ENCODE data around the gene TCAP. TPM values are rescaled to one million over a fixed set of nuclear protein-coding genes. Genes with fewer than 3 reads are reported as not detected.

TCAP gene
- total and polyA plus RNA-seq, 12 donors = 0.78 to 13.6 (median 1.8) TPM; not detected in 1

- TF ChIP-seq POLR2A (IDR thresholded peaks at IDR 0.05) (no peak), CTCF (IDR thresholded peaks at IDR 0.05) (no peak)
- Histone ChIP-seq H3K9me3 (replicated peaks in 1 of 3) (no peaks in the 10 kb centered on the region), H3K36me3 (replicated peaks in 1 of 2) (peaks cover 0 to 52% of the 10 kb centered on the region in 2 donors), H3K27ac (peak overlapping the region in 1 of 5 donors; percentile 74), H3K4me3 (no peak overlapping the region), H3K27me3 (no peaks in the 10 kb centered on the region), H3K4me1 (replicated peaks in 1 of 2) (peaks cover 9 to 52% of the 10 kb centered on the region in 2 donors)
- intact Hi-C loops (cut with DNase I) = no loop called here
- peak in 1 of 7 donors; percentile 54 for DNase-seq
- 76 to 89% (median 87%) methylated on average over 10 to 22 of the region's 22 CpGs for WGBS, 4 donors
Measured at GRCh38 chr17:39662551-39663339, 2.4 kb upstream of the TCAP start.

GRCh38 chr17:39663340-39663687 lies 1.8 kb upstream of the TCAP start:
- Histone ChIP-seq H3K27ac (peak overlapping the region in 1 of 5 donors; percentile 74), H3K9me3 (replicated peaks in 1 of 3) (no peaks in the 10 kb centered on the region), H3K4me3 (no peak overlapping the region), H3K36me3 (replicated peaks in 1 of 2) (peaks cover 0 to 46% of the 10 kb centered on the region in 2 donors), H3K27me3 (no peaks in the 10 kb centered on the region), H3K4me1 (replicated peaks in 1 of 2) (peaks cover 15 to 54% of the 10 kb centered on the region in 2 donors)
- WGBS, 4 donors = 65 to 91% (median 72%) methylated on average over 3 to 4 of the region's 4 CpGs
- DNase-seq = no peak
- intact Hi-C loops (cut with DNase I) = no loop called here
- TF ChIP-seq CTCF (IDR thresholded peaks at IDR 0.05) (no peak), POLR2A (IDR thresholded peaks at IDR 0.05) (no peak)

- whole genome bisulfite sequencing, 4 donors = 67 to 90% (median 74%) methylated on average over 3 to 17 of the region's 17 CpGs
- Histone ChIP-seq H3K4me1 (replicated peaks in 1 of 2) (peaks cover 19 to 53% of the 10 kb centered on the region in 2 donors), H3K9me3 (replicated peaks in 1 of 3) (no peaks in the 10 kb centered on the region), H3K27ac (peak overlapping the region in 1 of 5 donors; percentile 74), H3K36me3 (replicated peaks in 1 of 2) (peaks cover 0 to 40% of the 10 kb centered on the region in 2 donors), H3K4me3 (no peak overlapping the region), H3K27me3 (peaks cover 3% of the 10 kb centered on the region)
- peak in 1 of 7 donors; percentile 73 for DNase-seq
- intact Hi-C loops (cut with DNase I) = no loop called here
- TF ChIP-seq CTCF (IDR thresholded peaks at IDR 0.05) (no peak), POLR2A (IDR thresholded peaks at IDR 0.05) (no peak)
Measured at GRCh38 chr17:39663688-39664580, 1.2 kb upstream of the TCAP start.

GRCh38 chr17:39665642-39666224 lies 584 bp downstream of the TCAP start:
- H3K36me3 ChIP-seq (replicated peaks in 1 of 2) = peaks cover 0 to 22% of the 10 kb centered on the region in 2 donors
- WGBS, 4 donors = 43 to 58% (median 48%) methylated on average over 7 to 17 of the region's 17 CpGs; no CpG with 5 or more reads in 1 of the 4 donors
- peak overlapping the region in 1 of 5 donors; percentile 74 for H3K27ac ChIP-seq
- H3K27me3 ChIP-seq = peaks cover 15% of the 10 kb centered on the region
- H3K9me3 ChIP-seq (replicated peaks in 1 of 3) = no peaks in the 10 kb centered on the region
- H3K4me1 ChIP-seq (replicated peaks in 1 of 2) = peaks cover 19 to 37% of the 10 kb centered on the region in 2 donors
- intact Hi-C loops (cut with DNase I) = no loop called here
- TF ChIP-seq CTCF (IDR thresholded peaks at IDR 0.05) = peak in 2 of 6 experiments; percentile 4 to 18
- no peak for TF ChIP-seq POLR2A (IDR thresholded peaks at IDR 0.05)
- DNase-seq = peak in 1 of 7 donors; percentile 88
- no peak overlapping the region for H3K4me3 ChIP-seq
